Measurements from ENCODE around the gene DIPK1C.

Gene DIPK1C

DNA sequence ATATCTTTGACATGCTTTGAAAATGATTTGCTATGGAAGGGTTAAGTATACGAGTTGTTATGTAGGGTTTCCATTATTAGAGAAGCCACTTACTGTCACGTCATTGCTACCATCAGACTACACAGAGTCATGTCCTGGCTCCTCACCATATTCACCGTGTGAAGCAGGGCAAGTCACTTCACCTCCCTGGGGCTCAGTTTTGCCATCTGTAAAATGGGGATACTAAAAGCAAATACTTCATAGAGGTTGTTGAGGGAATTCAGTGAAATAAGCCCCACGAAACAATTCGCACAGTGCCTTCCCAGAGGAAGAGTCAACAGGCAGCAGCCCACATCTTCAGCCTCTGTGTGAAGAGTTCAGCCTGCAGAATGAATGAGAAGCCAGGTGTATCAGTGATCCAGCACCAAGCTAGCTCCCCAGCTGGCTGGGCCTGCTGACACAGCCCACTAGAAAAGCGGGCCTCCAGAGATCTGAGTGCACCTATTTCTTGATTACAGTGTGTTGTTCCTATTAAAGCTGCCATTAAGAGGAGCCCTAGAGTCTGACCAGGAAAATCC is 3.4 kb downstream of the DIPK1C start:
- DNase-seq (ENCODE audit: low read depth in 1 of 2, low spot score in 1 of 2) = no peak

DNA sequence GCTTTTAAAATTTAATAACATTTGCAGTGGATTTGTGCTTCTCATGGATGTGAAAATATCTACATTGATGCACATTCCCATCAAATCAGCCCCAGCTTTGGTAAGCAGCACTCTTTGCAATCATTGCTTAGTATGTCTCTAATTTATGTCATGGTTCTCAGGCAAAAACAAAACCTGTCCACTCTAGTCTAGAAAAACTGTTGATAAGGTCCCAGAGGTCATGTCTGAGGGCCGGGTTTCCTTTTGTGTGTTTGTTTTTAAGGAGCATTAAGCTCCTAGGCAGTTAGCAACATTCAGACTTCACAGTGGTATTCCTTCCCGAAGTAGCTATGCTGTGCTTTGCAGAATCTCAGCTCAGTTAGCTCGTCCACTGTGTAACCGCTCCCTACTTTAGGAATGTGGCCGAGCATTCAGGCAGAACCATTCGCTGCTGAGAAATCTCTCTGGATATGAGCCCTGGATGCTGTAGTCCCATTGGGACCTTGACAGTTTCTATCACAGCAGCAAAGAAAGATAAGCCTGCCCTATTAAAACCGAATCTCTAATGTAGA is 4.0 kb downstream of the DIPK1C start:
- no peak for DNase-seq (ENCODE audit: low read depth in 1 of 2, low spot score in 1 of 2)

DNA sequence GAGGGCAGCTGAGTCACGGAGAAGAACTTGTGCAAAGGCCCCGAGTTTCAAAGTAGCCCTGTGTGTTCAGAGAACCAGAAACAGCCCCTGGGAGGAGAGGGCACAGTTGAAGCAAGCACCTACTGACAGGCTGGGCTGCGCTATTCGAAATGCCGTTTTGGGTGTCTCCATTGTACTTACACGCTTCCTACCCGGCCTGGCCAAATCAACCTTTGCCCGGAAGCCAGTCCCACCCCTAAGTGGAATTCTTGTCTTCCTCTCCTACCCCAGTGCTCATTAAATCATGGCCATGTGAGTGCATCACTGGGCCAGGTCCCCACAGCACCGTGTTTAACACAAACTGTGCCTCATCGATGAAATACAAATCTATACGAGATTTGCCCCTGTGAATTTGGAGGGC is 6.0 kb downstream of the DIPK1C start:
- no peak for DNase-seq (ENCODE audit: low read depth in 1 of 2, low spot score in 1 of 2)

DNA sequence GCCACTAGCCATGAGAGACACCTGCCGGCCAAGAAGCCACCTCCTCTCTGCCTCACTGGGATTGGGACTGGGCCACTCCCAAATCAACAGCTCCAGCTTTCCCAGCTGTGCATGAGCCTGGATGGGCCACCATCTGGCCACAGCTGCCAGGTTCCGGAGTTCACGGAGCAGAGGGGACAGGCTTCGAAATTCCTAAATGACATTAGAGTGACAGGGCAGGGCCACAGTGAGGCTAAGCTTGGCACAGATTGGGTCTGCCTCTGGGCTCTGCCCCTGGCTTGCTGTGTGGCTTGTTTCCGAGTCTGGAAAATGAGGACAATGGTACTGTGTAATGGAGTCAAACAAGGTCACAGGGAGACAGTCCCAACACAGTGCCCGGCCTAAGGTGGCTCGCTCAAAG is 6.5 kb downstream of the DIPK1C start:
- no peak for DNase-seq (ENCODE audit: low read depth in 1 of 2, low spot score in 1 of 2)

DNA sequence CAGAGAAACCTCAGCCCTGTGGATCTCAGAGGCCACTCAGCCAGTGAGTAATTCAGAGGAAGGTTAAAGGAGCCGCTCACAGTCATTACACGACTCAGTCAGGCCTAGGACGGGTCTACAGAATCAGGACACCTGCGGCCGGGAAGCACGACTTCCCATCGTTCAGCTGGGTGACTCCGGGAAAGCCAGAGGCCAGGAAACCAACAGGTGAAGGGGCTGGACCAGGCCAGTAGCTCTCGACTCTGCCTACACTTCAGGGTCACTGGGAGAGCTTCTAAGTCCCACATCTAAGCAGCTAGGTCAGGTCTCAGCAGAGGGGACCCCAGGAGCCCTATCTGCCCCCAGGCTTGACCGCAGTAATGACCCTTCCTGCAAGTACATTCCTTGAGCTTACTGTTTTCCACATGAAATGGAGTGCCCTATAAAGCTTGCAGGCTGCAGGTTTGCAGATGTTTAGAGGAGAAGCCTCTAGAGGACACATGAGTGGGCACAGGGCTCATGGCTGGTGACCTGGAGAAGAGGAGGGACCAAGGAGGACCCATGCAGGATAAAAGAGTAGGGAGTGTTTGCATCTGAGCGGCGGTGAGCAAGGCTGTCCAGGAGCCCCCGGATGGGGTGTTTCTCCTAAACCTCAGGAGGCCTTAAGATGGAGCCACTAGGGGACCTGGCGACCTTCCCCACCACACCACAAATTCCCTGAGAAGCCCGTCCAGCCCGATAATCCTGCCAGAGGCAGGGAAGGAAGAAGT is 9.5 kb downstream of the DIPK1C start:
- no peak for DNase-seq (ENCODE audit: low read depth in 1 of 2, low spot score in 1 of 2)

DNA sequence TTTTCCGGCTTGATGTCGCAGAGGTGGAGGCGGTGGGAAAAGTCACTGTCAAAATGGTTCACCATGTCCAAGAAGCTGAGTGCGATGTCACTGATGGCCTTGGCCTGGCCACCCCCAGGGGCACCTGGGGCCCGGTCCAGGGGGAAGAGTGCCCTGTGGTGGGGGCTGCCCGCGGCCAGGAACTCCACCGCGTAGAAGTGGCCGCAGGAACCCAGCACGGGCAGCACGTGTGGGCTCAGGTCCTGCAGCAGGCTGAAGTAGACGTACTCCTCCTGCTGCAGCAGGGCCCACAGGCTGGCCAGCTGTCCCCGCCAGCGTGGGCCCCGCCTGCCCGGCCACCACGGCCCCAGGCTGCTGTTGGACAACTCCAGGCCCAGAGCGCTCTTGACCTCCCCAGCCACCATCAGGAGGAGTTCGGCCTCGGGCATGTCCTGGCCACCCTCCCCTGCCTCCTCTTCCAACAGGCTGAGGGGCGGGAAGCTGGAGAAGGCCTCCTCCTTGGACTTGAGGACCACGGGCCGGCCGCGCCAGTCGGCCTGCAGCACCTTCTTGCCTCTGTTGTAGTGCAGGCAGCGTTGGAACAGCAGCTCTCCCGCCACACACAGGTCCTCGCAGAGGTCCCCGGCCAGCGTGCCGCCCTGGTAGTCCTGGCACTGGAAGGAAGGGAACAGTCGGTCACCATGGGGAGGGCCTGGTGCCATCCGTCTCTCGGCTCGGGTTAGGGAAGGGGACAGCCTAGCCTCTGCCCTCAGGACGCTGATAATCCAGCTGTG is 10.3 kb downstream of the DIPK1C start:
- no peak for DNase-seq (ENCODE audit: low read depth in 1 of 2, low spot score in 1 of 2)

DNA sequence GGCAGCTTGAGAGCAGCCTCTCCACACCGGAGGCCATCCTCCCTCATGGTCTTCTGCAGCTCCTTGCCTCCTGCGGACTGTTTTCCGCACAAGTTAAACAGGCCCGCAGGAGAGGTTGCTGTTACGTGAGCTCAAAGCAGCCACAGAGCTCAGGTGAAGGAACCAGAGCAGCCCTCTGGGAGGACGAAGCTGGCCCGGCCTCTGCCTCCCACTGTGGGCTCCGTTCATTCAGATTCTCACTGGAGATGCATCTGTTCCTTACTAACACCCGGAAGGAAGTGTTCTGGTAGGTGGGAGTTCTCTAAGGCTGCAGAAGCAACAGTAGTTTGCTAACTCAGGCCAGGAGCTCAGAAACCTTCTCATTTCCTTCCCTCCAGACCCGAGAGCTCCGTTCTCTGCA is 10.9 kb downstream of the DIPK1C start:
- DNase-seq (ENCODE audit: low read depth in 1 of 2, low spot score in 1 of 2) = no peak

DNA sequence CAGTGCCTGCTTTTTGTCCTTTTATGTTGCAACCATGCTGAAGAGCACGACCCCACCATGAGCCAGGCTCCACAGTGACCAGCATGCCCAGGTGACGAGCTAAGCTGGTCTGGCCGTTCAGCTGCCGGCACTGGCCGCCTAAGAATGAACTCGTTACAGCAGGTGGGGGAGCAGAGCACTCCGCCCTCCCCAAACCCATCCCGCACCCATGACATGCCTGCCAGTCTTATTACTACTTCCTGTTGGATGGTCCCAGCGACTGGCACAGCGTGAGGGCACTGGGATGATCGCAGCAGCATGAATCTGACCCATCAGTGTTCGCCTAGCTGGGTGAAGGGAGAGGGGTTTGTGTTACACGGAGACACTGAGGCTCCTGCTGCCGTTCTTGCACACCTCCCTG is 11.5 kb downstream of the DIPK1C start:
- no peak for DNase-seq (ENCODE audit: low read depth in 1 of 2, low spot score in 1 of 2)

DNA sequence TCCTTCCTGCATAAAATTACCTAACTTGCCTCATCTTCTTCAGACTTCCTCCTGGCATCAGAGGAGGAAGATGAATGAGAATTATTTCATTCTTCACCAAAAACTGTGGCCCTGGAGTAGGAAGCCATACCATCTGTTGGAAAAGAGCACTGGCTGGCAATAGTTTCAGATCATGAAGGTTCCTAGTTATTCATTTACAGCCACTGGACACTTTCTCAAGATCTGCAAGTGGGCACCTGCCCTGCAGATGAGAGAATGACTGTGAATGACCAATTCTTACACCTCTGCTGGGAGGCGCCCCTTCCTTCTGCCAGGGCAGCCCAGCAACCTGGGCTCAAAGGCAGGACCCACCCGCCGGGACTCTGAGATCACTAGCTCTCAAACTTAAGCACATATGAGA is 13.0 kb downstream of the DIPK1C start:
- no peak for DNase-seq (ENCODE audit: low read depth in 1 of 2, low spot score in 1 of 2)

DNA sequence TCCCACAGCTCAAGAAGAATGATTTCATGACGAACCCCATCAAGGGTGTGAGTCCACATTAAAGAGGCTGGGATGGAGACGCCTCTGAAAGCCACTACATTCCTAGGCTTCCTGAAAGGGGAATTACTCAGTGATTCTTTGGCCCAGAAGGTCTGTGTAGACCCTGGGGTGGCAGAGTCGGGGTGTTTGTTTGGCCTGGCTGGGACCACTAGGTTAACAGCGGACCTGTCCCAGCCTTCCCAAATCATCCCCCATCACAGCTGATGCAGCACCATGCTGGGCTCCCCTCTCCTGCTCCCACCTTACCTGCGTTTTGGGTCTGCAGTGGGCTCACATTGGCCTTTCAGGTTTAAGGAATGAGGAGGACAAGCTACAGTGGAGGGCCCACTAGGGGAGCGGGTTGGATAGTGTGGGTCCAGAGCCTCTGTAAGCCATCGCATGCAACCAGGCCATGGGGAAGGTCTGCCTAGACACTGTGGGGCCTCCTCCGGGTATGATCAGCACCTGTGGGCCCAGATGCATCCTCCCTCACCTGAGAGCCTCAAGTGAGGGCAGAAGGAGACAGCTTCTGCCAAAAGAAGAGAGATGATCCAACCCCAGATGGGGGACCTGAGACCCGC is 16.2 kb downstream of the DIPK1C start:
- DNase-seq (ENCODE audit: low read depth in 1 of 2, low spot score in 1 of 2) = no peak

DNA sequence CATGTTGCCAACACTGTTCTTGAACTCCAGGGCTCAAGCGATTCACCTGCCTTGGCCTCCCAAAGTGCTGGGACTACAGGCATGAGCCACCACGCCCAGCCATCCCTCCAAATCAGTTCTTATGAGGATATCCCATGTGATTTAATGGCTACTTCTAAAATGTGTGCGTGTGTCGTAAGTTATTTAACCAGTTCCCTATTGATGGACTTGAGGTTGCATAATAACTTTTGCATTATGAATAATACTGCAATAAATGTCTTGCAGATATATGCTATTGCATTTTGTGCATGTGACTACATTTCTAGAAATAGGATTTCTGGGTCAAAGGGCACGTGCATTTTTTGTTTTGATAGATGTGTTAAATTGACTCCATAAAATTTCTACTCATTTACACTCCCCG is 19.0 kb downstream of the DIPK1C start:
- DNase-seq (ENCODE audit: low read depth in 1 of 2, low spot score in 1 of 2) = no peak

DNA sequence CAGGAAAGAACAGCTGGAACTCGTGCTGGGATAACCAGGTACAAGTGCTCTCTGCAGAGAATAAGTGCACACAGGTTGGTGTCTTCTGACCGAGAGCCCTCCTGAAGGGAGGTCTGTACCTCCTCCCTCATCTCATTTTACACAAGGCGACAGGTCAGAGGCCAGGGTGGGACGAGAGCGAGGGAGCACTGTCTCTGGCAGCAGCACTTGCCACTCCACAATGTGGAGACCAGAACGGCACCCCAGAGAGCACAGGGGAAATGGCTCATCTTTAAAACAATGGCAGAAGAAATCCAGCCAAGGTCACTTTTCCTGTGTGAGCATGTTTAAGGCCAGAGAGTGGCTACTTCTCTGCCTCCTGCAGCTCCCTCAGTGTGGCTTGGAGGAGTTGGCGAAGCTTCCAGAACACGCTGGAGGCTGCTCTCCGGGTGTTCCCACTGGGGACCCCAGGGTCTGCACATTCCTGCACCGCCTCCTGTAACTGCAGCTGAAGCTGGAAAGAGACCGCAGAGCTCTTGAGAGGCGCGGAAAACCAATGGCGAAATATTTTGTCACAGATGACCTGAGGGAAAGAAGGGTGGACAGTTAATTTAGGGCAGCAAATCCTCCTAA is 20.8 kb downstream of the DIPK1C start:
- no peak for DNase-seq (ENCODE audit: low read depth in 1 of 2, low spot score in 1 of 2)

DNA sequence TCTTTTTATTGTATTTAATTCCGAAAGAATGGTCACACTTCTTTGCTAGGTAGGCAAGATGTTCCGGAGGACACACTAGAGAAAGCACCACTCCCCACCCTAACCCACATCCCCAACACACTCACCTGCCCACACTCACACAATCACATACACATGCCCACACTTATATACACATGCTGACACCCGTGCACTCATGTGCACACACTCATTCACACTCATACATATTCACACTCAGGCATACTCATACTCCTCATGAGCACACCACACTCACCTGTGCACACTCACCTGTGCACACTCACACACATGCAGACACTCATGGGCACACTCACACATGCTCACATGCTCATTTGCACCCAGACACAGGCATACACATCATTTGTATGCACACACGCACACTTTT is 21.4 kb downstream of the DIPK1C start:
- DNase-seq (ENCODE audit: low read depth in 1 of 2, low spot score in 1 of 2) = no peak

DNA sequence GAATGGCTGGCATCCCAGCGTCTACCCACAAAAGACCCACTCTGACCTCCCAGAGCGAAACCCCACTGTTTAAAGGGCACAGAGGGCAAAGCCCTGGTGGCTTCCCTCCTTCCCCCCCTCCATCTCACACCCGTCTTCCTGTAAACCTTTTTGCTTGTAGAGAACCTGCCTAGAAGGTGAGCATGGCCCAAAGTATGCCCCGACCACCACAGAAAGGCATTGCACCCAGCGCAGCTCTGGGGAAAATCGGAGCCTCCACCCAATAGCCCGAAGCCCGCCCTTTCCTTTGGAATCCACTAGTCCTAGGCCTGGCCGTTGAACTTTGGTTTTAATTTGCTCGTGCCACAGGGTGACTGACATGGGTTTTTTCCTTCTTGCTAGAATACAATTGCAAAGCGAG is 22.6 kb downstream of the DIPK1C start:
- DNase-seq (ENCODE audit: low read depth in 1 of 2, low spot score in 1 of 2) = no peak

DNA sequence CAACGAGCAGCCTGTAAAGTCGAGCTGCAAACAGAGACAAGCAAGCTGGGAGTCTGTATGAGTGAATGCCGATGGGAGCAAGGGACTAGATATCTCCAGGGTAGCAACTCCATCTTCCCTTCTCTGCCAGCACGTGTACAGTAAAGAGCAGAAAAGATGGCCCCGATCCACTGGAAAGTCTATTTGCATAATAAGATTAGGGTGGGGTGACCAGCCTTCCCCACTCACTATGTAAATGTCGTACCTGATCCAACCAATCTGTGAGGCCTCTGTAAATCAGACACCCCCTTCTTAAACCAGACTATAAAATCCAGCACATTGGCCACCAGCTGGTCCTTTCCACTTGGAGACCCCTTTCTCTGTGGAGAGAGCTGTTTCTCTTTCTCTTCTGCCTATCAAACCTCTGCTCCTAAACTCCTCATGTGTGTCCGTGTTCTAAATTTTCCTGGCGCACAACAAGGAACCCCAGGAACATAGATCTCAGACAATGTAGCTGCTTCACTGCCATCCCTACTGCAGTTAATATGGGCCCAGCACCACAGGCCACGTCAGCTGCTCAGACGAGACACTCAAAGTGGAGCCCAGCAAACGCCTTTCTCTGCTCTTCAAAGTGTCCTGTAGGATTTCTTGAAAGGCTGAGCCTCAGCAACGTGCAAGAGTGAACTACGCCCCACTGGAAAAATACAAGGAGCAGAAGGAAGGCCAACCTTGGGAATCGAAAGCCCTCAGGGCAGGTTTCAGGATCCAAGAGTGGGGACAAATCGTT is 26.1 kb downstream of the DIPK1C start:
- no peak for DNase-seq (ENCODE audit: low read depth in 1 of 2, low spot score in 1 of 2)

DNA sequence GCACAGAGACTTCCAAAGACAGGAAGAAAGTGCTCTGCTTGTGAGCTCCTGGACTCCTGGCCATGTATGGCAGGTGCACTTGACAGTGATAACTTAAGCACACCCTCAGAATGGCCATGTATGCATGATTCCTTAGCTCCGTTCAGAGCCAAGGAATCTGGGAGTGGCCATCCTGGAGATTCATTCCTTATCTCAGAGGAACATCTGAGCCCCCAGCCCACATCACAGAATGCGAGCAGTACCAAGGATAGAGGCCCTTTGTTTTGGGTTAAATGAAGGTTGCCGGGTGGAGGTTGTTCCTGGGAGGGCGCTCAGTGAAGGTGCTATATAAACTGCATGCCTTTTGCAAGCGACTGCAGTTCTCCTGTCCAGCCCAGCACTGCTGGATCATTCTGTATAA is 26.9 kb downstream of the DIPK1C start:
- DNase-seq (ENCODE audit: low read depth in 1 of 2, low spot score in 1 of 2) = no peak

DNA sequence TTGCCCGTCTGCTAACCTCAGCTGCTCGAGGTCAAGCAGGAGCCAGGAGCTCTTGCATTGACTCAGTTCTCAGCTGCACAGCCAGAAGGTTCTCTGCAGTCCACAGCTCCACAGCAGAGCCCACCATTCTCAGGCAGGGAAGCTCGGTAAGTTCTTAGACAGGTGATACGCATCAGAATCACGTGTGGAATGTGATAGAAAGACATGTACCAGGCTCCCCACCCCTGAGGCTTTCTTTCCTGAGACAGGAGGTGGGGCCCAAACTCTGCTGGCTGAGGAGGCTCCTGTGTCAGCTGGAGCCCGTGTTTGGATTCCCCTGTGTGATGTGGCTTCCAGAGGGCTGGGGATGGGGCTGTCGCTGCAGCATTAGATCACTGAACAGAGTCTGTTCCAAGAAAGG is 28.0 kb downstream of the DIPK1C start:
- DNase-seq (ENCODE audit: low read depth in 1 of 2, low spot score in 1 of 2) = no peak

DNA sequence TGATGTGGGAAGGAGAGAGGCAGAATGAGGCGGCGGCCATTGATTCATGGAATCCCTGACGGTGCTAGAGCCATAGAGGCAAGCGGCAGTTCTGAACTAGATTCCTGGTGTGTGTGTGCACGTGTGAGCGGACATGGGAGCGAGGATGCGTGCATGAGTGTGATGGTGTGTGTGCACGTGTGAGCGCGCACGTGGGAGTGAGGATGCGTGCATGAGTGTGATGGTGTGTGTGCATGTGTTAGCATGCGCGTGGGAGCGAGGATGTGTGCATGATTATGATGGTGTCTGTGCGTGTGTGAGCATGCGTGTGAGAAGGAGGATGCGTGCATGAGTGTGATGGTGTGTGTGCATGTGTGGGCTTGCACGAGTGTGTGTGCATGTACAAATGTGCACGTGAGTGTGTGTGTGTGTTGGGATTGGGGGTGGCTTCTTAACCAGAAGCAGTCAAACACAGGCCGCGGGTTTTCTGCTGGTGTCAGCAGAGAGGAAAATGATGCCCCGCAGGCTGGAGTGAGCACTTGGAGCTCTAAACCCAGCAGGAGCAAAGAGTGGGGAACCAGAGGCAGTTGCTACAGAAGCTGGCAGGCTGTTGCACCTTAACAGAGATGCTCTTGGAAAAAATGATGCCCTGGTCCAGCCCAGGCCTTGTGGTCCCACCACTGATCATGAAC is 29.5 kb downstream of the DIPK1C start:
- DNase-seq (ENCODE audit: low read depth in 1 of 2, low spot score in 1 of 2) = no peak

DNA sequence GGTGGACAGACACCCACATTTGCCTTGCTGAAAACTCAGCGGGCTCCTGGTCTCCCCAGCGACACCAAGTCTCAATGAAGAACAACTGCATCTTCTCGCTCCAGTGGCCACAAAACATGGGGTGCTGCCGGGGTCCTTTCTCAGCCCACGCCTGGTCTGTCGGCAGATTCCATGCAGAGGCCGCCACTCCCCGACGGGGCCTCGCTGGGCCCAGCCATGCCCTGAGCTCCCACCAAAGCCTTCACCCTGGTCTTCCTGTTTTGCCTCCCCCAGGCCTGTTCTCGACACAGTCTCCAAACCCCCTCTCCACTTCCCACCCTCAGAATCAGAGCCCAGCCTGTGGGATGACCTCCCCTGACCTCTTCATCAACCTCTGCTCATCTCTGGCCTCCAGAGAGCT is 31.2 kb downstream of the DIPK1C start:
- DNase-seq (ENCODE audit: low read depth in 1 of 2, low spot score in 1 of 2) = no peak

DNA sequence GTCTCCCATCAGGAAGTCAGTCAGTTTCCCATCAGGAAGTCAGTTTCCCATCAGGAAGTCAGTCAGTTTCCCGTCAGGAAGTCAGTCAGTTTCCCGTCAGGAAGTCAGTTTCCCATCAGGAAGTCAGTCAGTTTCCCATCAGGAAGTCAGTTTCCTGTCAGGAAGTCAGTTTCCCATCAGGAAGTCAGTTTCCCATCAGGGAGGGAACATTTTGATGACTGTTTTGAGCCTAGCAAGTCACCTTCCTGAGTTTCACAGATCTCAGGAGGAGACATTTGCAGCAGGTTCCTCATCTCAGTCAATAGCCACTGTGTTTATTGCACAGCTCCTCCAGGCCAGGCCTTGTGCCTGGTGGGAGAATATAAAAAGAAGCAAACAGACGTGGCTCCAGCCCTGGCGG is 31.9 kb downstream of the DIPK1C start:
- no peak for DNase-seq (ENCODE audit: low read depth in 1 of 2, low spot score in 1 of 2)
